Heart right ventricle (tissue), 16 donors: ENCODE results near the gene NCBP3. TPM values are rescaled to one million over a fixed set of nuclear protein-coding genes. Genes with fewer than 3 reads are reported as not detected.

Experiments used
- ATAC-seq, 8 donors: fragments of 200-7000 bp; cut with Tn5 transposase; one replicate each; pipeline ENCODE4 v1.9.1; 2020; ENCODE audit warnings: mild to moderate bottlenecking in 8 of 8, moderate library complexity in 8 of 8, moderate number of reproducible peaks in 1 of 8
- DNase-seq, 2 donors: peaks; one replicate each; pipeline ENCODE4 v3.0.0-alpha.2; 2020
- H3K27ac ChIP-seq, 10 donors: fragments of 200-600 bp; sonication (generic) in 2 of 10; one replicate each; pipeline versions ENCODE4 v1.5.0 to v1.8.0; 2020 to 2022; ENCODE audit warnings: mild to moderate bottlenecking in 3 of 10
- H3K27me3 ChIP-seq, 7 donors: fragments of 200-600 bp; one replicate each; pipeline ENCODE4 v1.8.0; 2021 to 2022; ENCODE audit warnings: mild to moderate bottlenecking in 2 of 7
- H3K36me3 ChIP-seq, 9 donors: fragments of 200-600 bp; sonication (generic) in 1 of 9; one replicate each; pipeline versions ENCODE4 v1.5.0 to v1.8.0; 2020 to 2022; ENCODE audit warnings: mild to moderate bottlenecking in 2 of 9
- H3K4me1 ChIP-seq, 9 donors: fragments of 200-600 bp; sonication (generic) in 1 of 9; one replicate each; pipeline versions ENCODE4 v1.5.0 to v1.8.0; 2020 to 2022; ENCODE audit warnings: mild to moderate bottlenecking in 4 of 9
- H3K4me3 ChIP-seq, 10 donors: fragments of 200-600 bp; sonication (generic) in 2 of 10; one replicate each; pipeline versions ENCODE4 v1.5.0 to v1.8.0; 2020 to 2022; ENCODE audit warnings: mild to moderate bottlenecking in 7 of 10, moderate library complexity in 2 of 10
- H3K9me3 ChIP-seq, 11 donors: fragments of 200-600 bp in 10 of 11; sonication (generic) in 2 of 11; one replicate each; pipeline versions ENCODE4 v1.5.0 to v1.8.0; 2013 to 2022; ENCODE audit warnings: mild to moderate bottlenecking in 2 of 11, control low read depth in 1 of 11, moderate library complexity in 1 of 11
- CTCF ChIP-seq, 9 donors: fragments of 200-600 bp; sonication (generic) in 2 of 9; IDR thresholded peaks; one replicate each; pipeline versions ENCODE4 v1.5.0 to v1.8.0; 2021 to 2022; ENCODE audit warnings: antibody characterized with exemption in 9 of 9, mild to moderate bottlenecking in 5 of 9, moderate library complexity in 1 of 9
- WGBS, 2 donors: extraction: QIAGEN DNeasy Blood & Tissue Kit; methylation state at CpG; one replicate each; pipeline ENCODE4 v1.1.7; 2013; ENCODE audit warnings: inconsistent platforms in 1 of 2; 5-methylcytosine and 5-hydroxymethylcytosine counted together
- intact Hi-C, 10 donors: fragments of 100-400 bp; cut with DNase I; formaldehyde crosslinking; loops; one replicate each; pipeline versions ENCODE4 v1.11.1 to v1.14.2; 2022
- polyA plus RNA-seq, 2 donors: library from polyadenylated mRNA; stranded (reverse); fragments of 200-250 nt; gene quantifications; one replicate each; pipeline ENCODE4 v1.2.3, GENCODE V29; 2013
- total RNA-seq, 10 donors: library from RNA; stranded (reverse); fragmentation: NEBNext Ultra II Directional in 3 of 10; extraction: Animal tissue kit (Norgen Biotek cat#: 25700) in 3 of 10; gene quantifications; one replicate each; pipeline versions ENCODE4 v1.2.1 to v1.2.4, GENCODE V29; 2021 to 2023
- donor health status: Arrhythmogenic right ventricular cardiomyopathy.
- donor health status: ischemic (EF 13 %, LVEDD 7.1; RV severe dilation, severe dysfunction).
- donor health status: healthy with polysubstance abuse.
- donor health status: DM: no; HTN: yes; CAD: no.
- donor health status: DM: no; HTN: no; CAD: no.
- donor health status: ischemic (EF 25% LVEDD 6.9; RV normal size, moderate dysfunction).
- donor health status: ischemic (EF 25% LVEDD 5.7; RV mildly dilated, moderate dysfunction).
- donor health status: healthy.
- donor health status: DM: yes; HTN: yes; CAD: no.
- donor health status: Ischemic cardiomyopathy.
- donor health status: ischemic (EF 35%, LVEDD 5.7; RV mildly dilated, moderate dysfunction).
- donor health status: nonischemic (EF 11% LVEDD 7.7; RV severe dilation, severe dysfunction).
- donor health status: DM: yes; HTN: yes; CAD: no.
- donor health status: PGD.
- donor health status: ischemic (EF 29% LVEDD 5.4; RV normal size, mild dysfunction).
- donor health status: nonischemic (EF 23%, LVEDD 6.1; RV moderate dilation, normal function).

The NCBP3 gene
- total and polyA plus RNA-seq, 12 donors: 7.3 to 30.9 (median 21.0) TPM

DNA sequence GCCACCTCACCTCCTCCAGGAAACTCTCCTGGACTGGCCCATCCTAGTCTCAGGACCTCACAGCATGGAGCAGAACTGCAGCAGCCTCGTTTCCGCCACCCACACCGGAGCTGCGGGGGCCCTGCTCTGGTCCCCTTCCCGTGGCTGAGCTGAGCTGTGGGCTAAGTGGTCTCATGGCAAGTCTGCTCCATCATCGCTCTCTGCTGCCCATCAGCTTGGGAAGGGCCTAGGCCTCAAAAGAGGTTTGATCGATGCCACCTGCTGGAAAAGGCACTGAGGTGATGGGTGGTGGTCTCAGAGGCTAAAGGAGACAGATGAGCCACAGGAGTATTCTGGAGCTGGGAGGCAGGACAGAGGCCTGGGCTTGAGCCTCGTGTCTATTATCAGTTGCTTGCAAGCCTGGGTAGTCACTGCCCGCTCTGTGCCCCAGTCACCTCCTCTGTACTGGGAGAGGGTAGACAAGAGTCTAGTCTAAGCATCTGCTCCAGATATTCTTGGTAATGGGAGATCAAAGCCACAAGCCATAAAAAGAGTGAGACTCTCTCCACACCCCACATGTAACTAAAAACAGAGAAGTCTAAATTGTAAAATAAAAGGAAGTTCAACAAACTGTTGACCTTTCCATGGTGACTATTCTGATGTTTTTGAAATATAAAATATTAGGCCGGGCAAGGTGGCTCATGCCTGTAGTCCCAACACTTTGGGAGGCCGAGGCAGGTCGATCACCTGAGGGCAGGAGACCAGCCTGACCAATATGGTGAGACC is 46.7 kb downstream of the NCBP3 start:
- DNase-seq (no peak), ATAC-seq (no peak)
- peak overlapping the region in 1 of 10 donors; percentile 46 for H3K27ac ChIP-seq
- 86 to 88% methylated on average over 12 of the region's 12 CpGs for WGBS, 2 donors
- no peaks in the 10 kb centered on the region for H3K9me3 ChIP-seq
- H3K4me3 ChIP-seq: no peak overlapping the region
- TF ChIP-seq CTCF (IDR thresholded peaks at IDR 0.05): no peak
- peaks cover 0 to 6% (median 0%) of the 10 kb centered on the region in 9 donors for H3K36me3 ChIP-seq
- no peaks in the 10 kb centered on the region for H3K27me3 ChIP-seq
- peaks cover 0 to 57% (median 0%) of the 10 kb centered on the region in 9 donors for H3K4me1 ChIP-seq
- intact Hi-C loops: no loop called here

GRCh38 chr17:3798273-3799180 is 47.5 kb downstream of the NCBP3 start:
- 85 to 89% methylated on average over 15 of the region's 15 CpGs for WGBS, 2 donors
- Histone ChIP-seq H3K36me3 (peaks cover 0 to 6% (median 0%) of the 10 kb centered on the region in 9 donors), H3K4me3 (no peak overlapping the region), H3K27ac (no peak overlapping the region), H3K9me3 (no peaks in the 10 kb centered on the region), H3K27me3 (no peaks in the 10 kb centered on the region), H3K4me1 (peaks cover 0 to 49% (median 0%) of the 10 kb centered on the region in 9 donors)
- intact Hi-C loops: no loop called here
- TF ChIP-seq CTCF (IDR thresholded peaks at IDR 0.05): no peak
- ATAC-seq: peak in 4 of 8 donors; percentile 38 to 55 (median 50)
- DNase-seq: no peak

GRCh38 chr17:3796822-3797170 is 49.2 kb downstream of the NCBP3 start:
- H3K27ac ChIP-seq: no peak overlapping the region
- no peak for TF ChIP-seq CTCF (IDR thresholded peaks at IDR 0.05)
- H3K36me3 ChIP-seq: peaks cover 0 to 5% (median 0%) of the 10 kb centered on the region in 9 donors
- H3K4me3 ChIP-seq: no peak overlapping the region
- intact Hi-C loops: no loop called here
- WGBS, 2 donors: 89 to 90% methylated on average over 9 of the region's 9 CpGs
- H3K27me3 ChIP-seq: no peaks in the 10 kb centered on the region
- H3K9me3 ChIP-seq: no peaks in the 10 kb centered on the region
- ATAC-seq (no peak), DNase-seq (no peak)
- peaks cover 0 to 33% (median 0%) of the 10 kb centered on the region in 9 donors for H3K4me1 ChIP-seq

GRCh38 chr17:3796110-3796821 is 49.8 kb downstream of the NCBP3 start:
- intact Hi-C loops: no loop called here
- no peak for TF ChIP-seq CTCF (IDR thresholded peaks at IDR 0.05)
- Histone ChIP-seq H3K27ac (no peak overlapping the region), H3K4me1 (peaks cover 0 to 28% (median 0%) of the 10 kb centered on the region in 9 donors), H3K36me3 (no peaks in the 10 kb centered on the region), H3K4me3 (no peak overlapping the region), H3K9me3 (no peaks in the 10 kb centered on the region), H3K27me3 (no peaks in the 10 kb centered on the region)
- peak in 2 of 8 donors; percentile 8 to 22 for ATAC-seq
- DNase-seq: no peak
- 80 to 86% methylated on average over 16 of the region's 17 CpGs for WGBS, 2 donors
